GM18498 (cell line): ENCODE results near the gene PI4KB.
"Not testable (repeated sequence)": the region's sequence is repeated elsewhere in the genome, so short reads cannot be mapped to it uniquely, and the experiment has no call there.

Experiments used
- ATAC-seq: cut with Tn5 transposase; IDR thresholded peaks from one replicate; pipeline ENCODE4 v1.9.1; 2021; ENCODE audit warnings: mild to moderate bottlenecking, moderate library complexity; ENCODE audit not compliant: unreplicated experiment

The PI4KB gene

GRCh38 chr1:151327223-151327902 is at the start of gene PI4KB:
Gene PI4KB, minus strand, starts transcription at chr1:151327416. Its CDS starts 10,935 bp downstream, at chr1:151316481.
- ATAC-seq, result peak; percentile 85

- no peak for ATAC-seq
Observed at GRCh38 chr1:151373196-151373595, 46.0 kb upstream of the PI4KB start.

GRCh38 chr1:151372058-151372934 is 45.1 kb upstream of the PI4KB start, which contains the start of gene SELENBP1:
Gene SELENBP1, minus strand, starts transcription at chr1:151372705. Its CDS starts 64 bp downstream, at chr1:151372641.
- ATAC-seq, result no peak

GRCh38 chr1:151371370-151372057 is 44.3 kb upstream of the PI4KB start:
- ATAC-seq, result no peak

- no peak for ATAC-seq
Observed at GRCh38 chr1:151370211-151370911, 43.1 kb upstream of the PI4KB start.

- no peak for ATAC-seq
Observed at GRCh38 chr1:151369621-151370048, 42.4 kb upstream of the PI4KB start.

GRCh38 chr1:151369302-151369610 is 42.0 kb upstream of the PI4KB start:
- no peak for ATAC-seq

GRCh38 chr1:151368393-151369301 is 41.4 kb upstream of the PI4KB start:
- no peak for ATAC-seq

GRCh38 chr1:151367658-151368392 is 40.6 kb upstream of the PI4KB start:
- ATAC-seq, result no peak

- ATAC-seq, result no peak
Observed at GRCh38 chr1:151364996-151365395, 37.8 kb upstream of the PI4KB start.

- ATAC-seq, result no peak
Observed at GRCh38 chr1:151362308-151363155, 35.3 kb upstream of the PI4KB start.

- ATAC-seq, result no peak
Observed at GRCh38 chr1:151361883-151362282, 34.7 kb upstream of the PI4KB start.

GRCh38 chr1:151356696-151357095 is 29.5 kb upstream of the PI4KB start:
- no peak for ATAC-seq

GRCh38 chr1:151352021-151352718 is 25.0 kb upstream of the PI4KB start:
- no peak for ATAC-seq

GRCh38 chr1:151350323-151350722 is 23.1 kb upstream of the PI4KB start:
- ATAC-seq, result not testable (repeated sequence)

- ATAC-seq, result peak; percentile 11
Observed at GRCh38 chr1:151347523-151348246, 20.5 kb upstream of the PI4KB start.
